GM15510 (cell line): ENCODE results near the gene ENPP5.

Experiments
- POLR2A ChIP-seq: IDR thresholded peaks from 3 replicates; pipeline ENCODE4 v1.6.1; 2011; ENCODE audit warnings: borderline replicate concordance; ENCODE audit not compliant: insufficient read length; ENCODE audit errors: extremely low read depth

The ENPP5 gene

GRCh38 chr6:46129629-46130511 is 40.9 kb downstream of the ENPP5 start, which contains the start of gene ENPP4:
ENPP4 (plus strand) TSS chr6:46129989; CDS start chr6:46139584, 9,595 bp downstream.
- TF ChIP-seq POLR2A = peak; percentile 79

GRCh38 chr6:46129291-46129628 is 41.5 kb downstream of the ENPP5 start:
- no peak for TF ChIP-seq POLR2A

- no peak for TF ChIP-seq POLR2A
Observed at GRCh38 chr6:46128476-46128875, 42.3 kb downstream of the ENPP5 start.

- no peak for TF ChIP-seq POLR2A
Observed at GRCh38 chr6:46118836-46119235, 51.9 kb downstream of the ENPP5 start.

- no peak for TF ChIP-seq POLR2A
Observed at GRCh38 chr6:46118157-46118556, 52.6 kb downstream of the ENPP5 start.

GRCh38 chr6:46116289-46116688 is 54.5 kb downstream of the ENPP5 start:
- TF ChIP-seq POLR2A = no peak

GRCh38 chr6:46115634-46116033 is 55.1 kb downstream of the ENPP5 start:
- no peak for TF ChIP-seq POLR2A

GRCh38 chr6:46113370-46113769 is 57.4 kb downstream of the ENPP5 start:
- TF ChIP-seq POLR2A = no peak
